GM13977 (cell line): ENCODE measurements around the gene CCDC87.

Experiments used
- DNase-seq: peaks from one replicate; pipeline ENCODE4 v3.0.0; 2012; ENCODE audit warnings: low spot score
- CTCF ChIP-seq: IDR thresholded peaks from 2 replicates; pipeline ENCODE4 v1.5.1; 2012; ENCODE audit warnings: mild to moderate bottlenecking, control low read depth; ENCODE audit not compliant: insufficient read depth; ENCODE audit errors: extremely low read depth, missing control alignments
- in situ Hi-C: fragments of 300-500 bp; cut with MboI; formaldehyde crosslinking; loops from one replicate; pipeline ENCODE4 v1.12.0; 2022; ENCODE audit warnings: low sequenced_read_pairs, low pct_unique_long_range_greater_than_20kb, mixed read lengths, inconsistent platforms; ENCODE audit not compliant: unreplicated experiment

CCDC87 gene

GRCh38 chr11:66636411-66636810, 43.5 kb upstream of the CCDC87 start:
- in situ Hi-C loops: no loop called here
- TF ChIP-seq CTCF: no peak
- DNase-seq: no peak

GRCh38 chr11:66632952-66633351, 40.1 kb upstream of the CCDC87 start:
- in situ Hi-C loops: no loop called here
- no peak for DNase-seq
- TF ChIP-seq CTCF: no peak

- DNase-seq: no peak
- TF ChIP-seq CTCF: no peak
- in situ Hi-C loops: no loop called here
These were observed 39.0 kb upstream of the CCDC87 start for GRCh38 chr11:66631883-66632282.

GRCh38 chr11:66629356-66629755, 36.5 kb upstream of the CCDC87 start:
- in situ Hi-C loops: no loop called here

GRCh38 chr11:66628061-66628603, 35.3 kb upstream of the CCDC87 start:
- DNase-seq: no peak
- no peak for TF ChIP-seq CTCF
- in situ Hi-C loops: no loop called here

More at GRCh38 chr11:66629356-66629755, 36.5 kb upstream of the CCDC87 start:
- TF ChIP-seq CTCF: no peak
- no peak for DNase-seq

GRCh38 chr11:66626926-66627325, 34.1 kb upstream of the CCDC87 start:
- TF ChIP-seq CTCF: no peak
- no peak for DNase-seq
- in situ Hi-C loops: no loop called here

GRCh38 chr11:66626382-66626781, 33.5 kb upstream of the CCDC87 start:
- in situ Hi-C loops: no loop called here
- DNase-seq: no peak
- TF ChIP-seq CTCF: no peak
